GM12891 (cell line): ENCODE results near the gene STAT5B.

Source experiments
- PAX5 ChIP-seq: IDR thresholded peaks from 2 replicates; pipeline ENCODE4 v1.6.1; 2011; ENCODE audit warnings: low read length, moderate library complexity, mild to moderate bottlenecking; ENCODE audit not compliant: insufficient read depth, severe bottlenecking
- POLR2A ChIP-seq: IDR thresholded peaks from 2 replicates; pipeline ENCODE4 v1.6.1; 2011; ENCODE audit warnings: low read depth, low read length, control low read depth
- POLR2AphosphoS5 ChIP-seq: IDR thresholded peaks from 2 replicates; pipeline ENCODE4 v1.6.1; 2011; ENCODE audit warnings: low read depth, low read length, control low read depth
- POU2F2 ChIP-seq: IDR thresholded peaks from 2 replicates; pipeline ENCODE4 v1.6.1; 2011; ENCODE audit warnings: low read depth, mild to moderate bottlenecking, control low read depth, low read length, moderate library complexity
- SPI1 ChIP-seq: IDR thresholded peaks from 2 replicates; pipeline ENCODE4 v1.6.1; 2011; ENCODE audit warnings: low read depth, low read length, control low read depth
- TAF1 ChIP-seq: IDR thresholded peaks from 2 replicates; pipeline ENCODE4 v1.6.1; 2011; ENCODE audit warnings: low read depth, low read length, control low read depth

DNA sequence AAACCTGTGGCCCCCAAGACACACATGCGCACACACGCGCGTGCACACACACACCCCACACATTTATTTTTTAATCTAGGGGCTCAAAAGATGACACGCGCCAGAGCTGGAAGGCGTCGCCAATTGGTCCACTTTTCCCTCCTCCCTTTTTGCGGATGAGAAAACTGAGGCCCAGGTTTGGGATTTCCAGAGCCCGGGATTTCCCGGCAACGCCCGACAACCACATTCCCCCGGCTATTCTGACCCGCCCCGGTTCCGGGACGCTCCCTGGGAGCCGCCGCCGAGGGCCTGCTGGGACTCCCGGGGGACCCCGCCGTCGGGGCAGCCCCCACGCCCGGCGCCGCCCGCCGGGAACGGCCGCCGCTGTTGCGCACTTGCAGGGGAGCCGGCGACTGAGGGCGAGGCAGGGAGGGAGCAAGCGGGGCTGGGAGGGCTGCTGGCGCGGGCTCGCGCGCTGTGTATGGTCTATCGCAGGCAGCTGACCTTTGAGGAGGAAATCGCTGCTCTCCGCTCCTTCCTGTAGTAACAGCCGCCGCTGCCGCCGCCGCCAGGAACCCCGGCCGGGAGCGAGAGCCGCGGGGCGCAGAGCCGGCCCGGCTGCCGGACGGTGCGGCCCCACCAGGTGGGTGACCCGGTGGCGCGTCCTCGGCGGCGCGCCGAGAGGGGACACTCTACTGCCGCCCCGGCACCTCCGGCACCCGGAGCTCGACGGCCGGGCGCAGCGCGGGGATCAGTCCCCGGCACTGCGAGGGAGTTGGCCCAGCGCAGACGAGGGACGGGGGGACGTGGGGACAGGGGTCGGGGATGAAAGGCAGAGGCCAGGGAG is 12.0 kb upstream of the STAT5B start, which contains the start of gene STAT5A:
- TF ChIP-seq POLR2AphosphoS5 (peak; percentile 43; the same call in 1 of the 2 replicates), POLR2A (no peak), PAX5 (no peak), TAF1 (no peak), SPI1 (no peak), POU2F2 (no peak)
